ENCODE results near the gene IKZF1. TPM values are rescaled to one million over a fixed set of nuclear protein-coding genes. Genes with fewer than 3 reads are reported as not detected.

The IKZF1 gene
- total RNA-seq, 1 experiment from 2014 or later, result 2.3 TPM

DNA sequence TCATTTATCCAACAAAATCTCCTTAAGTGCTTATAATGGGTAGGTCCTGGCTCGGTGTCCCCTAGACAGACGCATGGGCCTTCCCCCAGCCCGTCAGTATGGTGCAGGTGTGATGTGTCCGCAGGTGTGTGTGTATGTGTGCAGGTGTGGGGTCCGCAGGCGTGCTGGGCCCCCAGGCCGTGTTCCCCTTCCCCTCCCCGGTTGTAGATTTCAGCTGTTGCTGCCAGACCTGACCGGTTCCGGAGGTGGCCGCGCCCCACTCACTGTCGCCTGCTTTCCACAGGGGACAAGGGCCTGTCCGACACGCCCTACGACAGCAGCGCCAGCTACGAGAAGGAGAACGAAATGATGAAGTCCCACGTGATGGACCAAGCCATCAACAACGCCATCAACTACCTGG lies 95.1 kb downstream of the IKZF1 start:
- peaks cover 6% of the 10 kb centered on the region for H3K27me3 Mint-ChIP-seq (ENCODE audit: low read depth)
- no peak overlapping the region for H3K27ac Mint-ChIP-seq
- POLR2A ChIA-PET, result no interaction called here
- TF ChIP-seq SP1 (CRISPR knock-in tag; conservative IDR thresholded peaks at IDR 0.05), result no peak
- 0 out of 2 replicates have a peak, but pooled peaks cover 7% of the 10 kb centered on the region for H3K4me1 Mint-ChIP-seq
- ATAC-seq (no peak), DNase-seq (ENCODE audit: low spot score) (no peak)
- H3K4me3 Mint-ChIP-seq, result no peak overlapping the region
- H3K9me3 Mint-ChIP-seq, result no peaks in the 10 kb centered on the region
- H3K36me3 Mint-ChIP-seq, result no peaks in the 10 kb centered on the region
- CTCF ChIA-PET, result no interaction called here

DNA sequence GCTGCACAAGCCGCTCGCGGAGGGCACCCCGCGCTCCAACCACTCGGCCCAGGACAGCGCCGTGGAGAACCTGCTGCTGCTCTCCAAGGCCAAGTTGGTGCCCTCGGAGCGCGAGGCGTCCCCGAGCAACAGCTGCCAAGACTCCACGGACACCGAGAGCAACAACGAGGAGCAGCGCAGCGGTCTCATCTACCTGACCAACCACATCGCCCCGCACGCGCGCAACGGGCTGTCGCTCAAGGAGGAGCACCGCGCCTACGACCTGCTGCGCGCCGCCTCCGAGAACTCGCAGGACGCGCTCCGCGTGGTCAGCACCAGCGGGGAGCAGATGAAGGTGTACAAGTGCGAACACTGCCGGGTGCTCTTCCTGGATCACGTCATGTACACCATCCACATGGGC lies 95.6 kb downstream of the IKZF1 start:
- no peaks in the 10 kb centered on the region for H3K9me3 Mint-ChIP-seq
- CTCF ChIA-PET, result interaction anchor here (1.2 kb wide), 1 partner anchor 19 kb away, joined by 3 read pairs; no protein-coding TSS in a partner anchor
- peaks cover 6% of the 10 kb centered on the region for H3K27me3 Mint-ChIP-seq (ENCODE audit: low read depth)
- no peak overlapping the region for H3K27ac Mint-ChIP-seq
- no peak for DNase-seq (ENCODE audit: low spot score)
- 0 out of 2 replicates have a peak, but pooled peaks cover 7% of the 10 kb centered on the region for H3K4me1 Mint-ChIP-seq
- TF ChIP-seq NR3C1 (CRISPR knock-in tag; conservative IDR thresholded peaks at IDR 0.05; ENCODE audit: low read depth) (no peak), ETV6 (CRISPR knock-in tag; IDR thresholded peaks at IDR 0.05) (no peak), EMX1 (CRISPR knock-in tag; IDR thresholded peaks at IDR 0.05) (no peak), OVOL2 (CRISPR knock-in tag; IDR thresholded peaks at IDR 0.05; ENCODE audit: borderline replicate concordance) (no peak)
- TF ChIP-seq, protein P1, sequence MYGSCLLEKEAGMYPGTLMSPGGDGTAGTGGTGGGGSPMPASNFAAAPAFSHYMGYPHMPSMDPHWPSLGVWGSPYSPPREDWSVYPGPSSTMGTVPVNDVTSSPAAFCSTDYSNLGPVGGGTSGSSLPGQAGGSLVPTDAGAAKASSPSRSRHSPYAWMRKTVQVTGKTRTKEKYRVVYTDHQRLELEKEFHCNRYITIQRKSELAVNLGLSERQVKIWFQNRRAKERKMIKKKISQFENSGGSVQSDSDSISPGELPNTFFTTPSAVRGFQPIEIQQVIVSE (CRISPR knock-in tag; IDR thresholded peaks at IDR 0.05; ENCODE audit: borderline replicate concordance), result no peak
- POLR2A ChIA-PET, result no interaction called here
- ATAC-seq, result no peak
- no peaks in the 10 kb centered on the region for H3K36me3 Mint-ChIP-seq
- H3K4me3 Mint-ChIP-seq, result no peak overlapping the region

DNA sequence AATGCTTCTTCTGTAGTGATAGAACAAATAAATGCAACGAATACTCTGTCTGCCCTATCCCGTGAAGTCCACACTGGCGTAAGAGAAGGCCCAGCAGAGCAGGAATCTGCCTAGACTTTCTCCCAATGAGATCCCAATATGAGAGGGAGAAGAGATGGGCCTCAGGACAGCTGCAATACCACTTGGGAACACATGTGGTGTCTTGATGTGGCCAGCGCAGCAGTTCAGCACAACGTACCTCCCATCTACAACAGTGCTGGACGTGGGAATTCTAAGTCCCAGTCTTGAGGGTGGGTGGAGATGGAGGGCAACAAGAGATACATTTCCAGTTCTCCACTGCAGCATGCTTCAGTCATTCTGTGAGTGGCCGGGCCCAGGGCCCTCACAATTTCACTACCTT lies 99.9 kb downstream of the IKZF1 start:
- peak; percentile 94 for ATAC-seq
- TF ChIP-seq ESRRA (CRISPR knock-in tag; IDR thresholded peaks at IDR 0.05; ENCODE audit: borderline replicate concordance) (no peak), MXD4 (CRISPR knock-in tag; IDR thresholded peaks at IDR 0.05; ENCODE audit: borderline replicate concordance) (no peak)
- H3K27ac Mint-ChIP-seq, result no peak overlapping the region
- H3K9me3 Mint-ChIP-seq, result no peaks in the 10 kb centered on the region
- no peaks in the 10 kb centered on the region for H3K4me1 Mint-ChIP-seq
- no peak for DNase-seq (ENCODE audit: low spot score)
- H3K36me3 Mint-ChIP-seq, result no peaks in the 10 kb centered on the region
- H3K27me3 Mint-ChIP-seq (ENCODE audit: low read depth), result peaks cover 6% of the 10 kb centered on the region
- POLR2A ChIA-PET, result no interaction called here
- no peak overlapping the region for H3K4me3 Mint-ChIP-seq
- CTCF ChIA-PET, result interaction anchor here (1.0 to 1.4 kb wide), 3 partner anchors 16 to 53 kb away, joined by 3 to 4 read pairs (median 3); no protein-coding TSS in a partner anchor

DNA sequence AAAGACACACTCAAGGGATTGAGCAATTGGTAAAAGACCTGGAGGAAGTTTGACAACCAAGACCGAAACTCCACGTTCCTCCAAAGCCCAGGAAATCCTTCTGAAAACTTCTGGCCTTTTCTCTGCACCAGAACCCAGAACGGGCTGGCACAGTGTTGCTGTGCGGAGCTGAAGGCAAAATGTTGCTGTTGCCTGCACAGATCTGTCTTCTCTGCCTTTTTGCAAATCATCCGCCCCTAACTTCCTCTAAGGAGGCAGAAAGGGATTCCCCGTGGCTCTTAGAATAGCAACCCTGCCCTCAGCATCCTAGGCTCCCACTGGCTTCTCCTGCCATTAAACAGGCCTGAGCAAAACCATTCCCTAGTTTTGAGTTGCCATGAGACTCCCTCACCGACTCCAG lies 100.7 kb downstream of the IKZF1 start:
- ChIA-PET POLR2A (no interaction called here), CTCF (interaction anchor here (3.4 kb wide), 1 partner anchor 12 kb away, joined by 18 read pairs; no protein-coding TSS in a partner anchor)
- H3K4me1 Mint-ChIP-seq, result no peaks in the 10 kb centered on the region
- no peaks in the 10 kb centered on the region for H3K36me3 Mint-ChIP-seq
- H3K27ac Mint-ChIP-seq, result no peak overlapping the region
- H3K27me3 Mint-ChIP-seq (ENCODE audit: low read depth), result peaks cover 6% of the 10 kb centered on the region
- no peaks in the 10 kb centered on the region for H3K9me3 Mint-ChIP-seq
- no peak for ATAC-seq
- no peak overlapping the region for H3K4me3 Mint-ChIP-seq
- DNase-seq (ENCODE audit: low spot score), result no peak
- TF ChIP-seq, protein P2, sequence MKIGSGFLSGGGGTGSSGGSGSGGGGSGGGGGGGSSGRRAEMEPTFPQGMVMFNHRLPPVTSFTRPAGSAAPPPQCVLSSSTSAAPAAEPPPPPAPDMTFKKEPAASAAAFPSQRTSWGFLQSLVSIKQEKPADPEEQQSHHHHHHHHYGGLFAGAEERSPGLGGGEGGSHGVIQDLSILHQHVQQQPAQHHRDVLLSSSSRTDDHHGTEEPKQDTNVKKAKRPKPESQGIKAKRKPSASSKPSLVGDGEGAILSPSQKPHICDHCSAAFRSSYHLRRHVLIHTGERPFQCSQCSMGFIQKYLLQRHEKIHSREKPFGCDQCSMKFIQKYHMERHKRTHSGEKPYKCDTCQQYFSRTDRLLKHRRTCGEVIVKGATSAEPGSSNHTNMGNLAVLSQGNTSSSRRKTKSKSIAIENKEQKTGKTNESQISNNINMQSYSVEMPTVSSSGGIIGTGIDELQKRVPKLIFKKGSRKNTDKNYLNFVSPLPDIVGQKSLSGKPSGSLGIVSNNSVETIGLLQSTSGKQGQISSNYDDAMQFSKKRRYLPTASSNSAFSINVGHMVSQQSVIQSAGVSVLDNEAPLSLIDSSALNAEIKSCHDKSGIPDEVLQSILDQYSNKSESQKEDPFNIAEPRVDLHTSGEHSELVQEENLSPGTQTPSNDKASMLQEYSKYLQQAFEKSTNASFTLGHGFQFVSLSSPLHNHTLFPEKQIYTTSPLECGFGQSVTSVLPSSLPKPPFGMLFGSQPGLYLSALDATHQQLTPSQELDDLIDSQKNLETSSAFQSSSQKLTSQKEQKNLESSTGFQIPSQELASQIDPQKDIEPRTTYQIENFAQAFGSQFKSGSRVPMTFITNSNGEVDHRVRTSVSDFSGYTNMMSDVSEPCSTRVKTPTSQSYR (CRISPR knock-in tag; IDR thresholded peaks at IDR 0.05), result no peak
- TF ChIP-seq ESRRA (CRISPR knock-in tag; IDR thresholded peaks at IDR 0.05; ENCODE audit: borderline replicate concordance) (no peak), ZBTB21 (CRISPR knock-in tag; IDR thresholded peaks at IDR 0.05; ENCODE audit: borderline replicate concordance) (no peak), FOXJ3 (CRISPR knock-in tag; IDR thresholded peaks at IDR 0.05; ENCODE audit: borderline replicate concordance) (no peak), IRF2 (CRISPR knock-in tag; IDR thresholded peaks at IDR 0.05; ENCODE audit: borderline replicate concordance, low read depth) (no peak), ZNF416 (CRISPR knock-in tag; IDR thresholded peaks at IDR 0.05) (no peak), TP53 (CRISPR knock-in tag; IDR thresholded peaks at IDR 0.05) (no peak)
- TF ChIP-seq, protein P3, sequence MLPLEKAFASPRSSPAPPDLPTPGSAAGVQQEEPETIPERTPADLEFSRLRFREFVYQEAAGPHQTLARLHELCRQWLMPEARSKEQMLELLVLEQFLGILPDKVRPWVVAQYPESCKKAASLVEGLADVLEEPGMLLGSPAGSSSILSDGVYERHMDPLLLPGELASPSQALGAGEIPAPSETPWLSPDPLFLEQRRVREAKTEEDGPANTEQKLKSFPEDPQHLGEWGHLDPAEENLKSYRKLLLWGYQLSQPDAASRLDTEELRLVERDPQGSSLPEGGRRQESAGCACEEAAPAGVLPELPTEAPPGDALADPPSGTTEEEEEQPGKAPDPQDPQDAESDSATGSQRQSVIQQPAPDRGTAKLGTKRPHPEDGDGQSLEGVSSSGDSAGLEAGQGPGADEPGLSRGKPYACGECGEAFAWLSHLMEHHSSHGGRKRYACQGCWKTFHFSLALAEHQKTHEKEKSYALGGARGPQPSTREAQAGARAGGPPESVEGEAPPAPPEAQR (CRISPR knock-in tag; IDR thresholded peaks at IDR 0.05), result no peak
- TF ChIP-seq, protein P4, sequence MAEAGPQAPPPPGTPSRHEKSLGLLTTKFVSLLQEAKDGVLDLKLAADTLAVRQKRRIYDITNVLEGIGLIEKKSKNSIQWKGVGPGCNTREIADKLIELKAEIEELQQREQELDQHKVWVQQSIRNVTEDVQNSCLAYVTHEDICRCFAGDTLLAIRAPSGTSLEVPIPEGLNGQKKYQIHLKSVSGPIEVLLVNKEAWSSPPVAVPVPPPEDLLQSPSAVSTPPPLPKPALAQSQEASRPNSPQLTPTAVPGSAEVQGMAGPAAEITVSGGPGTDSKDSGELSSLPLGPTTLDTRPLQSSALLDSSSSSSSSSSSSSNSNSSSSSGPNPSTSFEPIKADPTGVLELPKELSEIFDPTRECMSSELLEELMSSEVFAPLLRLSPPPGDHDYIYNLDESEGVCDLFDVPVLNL (CRISPR knock-in tag; IDR thresholded peaks at IDR 0.05; ENCODE audit: borderline replicate concordance, low read depth), result no peak
- TF ChIP-seq, protein P5, sequence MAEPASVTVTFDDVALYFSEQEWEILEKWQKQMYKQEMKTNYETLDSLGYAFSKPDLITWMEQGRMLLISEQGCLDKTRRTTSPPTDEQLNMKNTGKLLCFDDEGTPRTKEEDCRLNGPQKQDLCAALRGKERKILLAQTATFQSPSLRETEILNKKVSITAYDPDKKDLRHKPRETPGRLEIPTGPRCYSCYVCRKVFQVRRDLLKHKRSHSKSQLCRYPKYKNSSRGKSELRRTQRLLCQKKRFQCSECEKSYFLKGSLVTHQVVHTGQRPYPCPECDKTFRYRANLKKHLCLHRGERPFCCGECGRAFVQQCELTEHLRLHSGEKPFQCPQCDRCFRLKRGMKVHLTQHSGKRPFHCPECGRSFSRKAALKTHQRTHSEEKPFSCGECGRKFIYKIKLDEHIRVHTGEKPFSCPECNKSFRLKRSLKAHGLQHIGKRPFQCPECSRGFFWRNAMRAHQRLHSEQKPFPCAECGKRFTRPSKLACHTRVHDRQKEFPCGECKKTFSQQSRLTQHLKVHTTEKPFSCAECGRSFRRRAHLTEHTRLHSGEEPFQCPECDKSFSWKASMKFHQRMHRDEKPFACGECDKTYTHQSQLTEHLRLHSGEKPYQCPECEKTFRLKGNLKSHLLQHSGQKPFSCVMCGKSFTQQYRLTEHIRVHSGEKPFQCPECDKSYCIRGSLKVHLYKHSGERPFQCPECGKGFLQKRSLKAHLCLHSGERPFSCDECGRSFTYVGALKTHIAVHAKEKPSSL (CRISPR knock-in tag; conservative IDR thresholded peaks at IDR 0.05), result no peak
- TF ChIP-seq, protein P6, sequence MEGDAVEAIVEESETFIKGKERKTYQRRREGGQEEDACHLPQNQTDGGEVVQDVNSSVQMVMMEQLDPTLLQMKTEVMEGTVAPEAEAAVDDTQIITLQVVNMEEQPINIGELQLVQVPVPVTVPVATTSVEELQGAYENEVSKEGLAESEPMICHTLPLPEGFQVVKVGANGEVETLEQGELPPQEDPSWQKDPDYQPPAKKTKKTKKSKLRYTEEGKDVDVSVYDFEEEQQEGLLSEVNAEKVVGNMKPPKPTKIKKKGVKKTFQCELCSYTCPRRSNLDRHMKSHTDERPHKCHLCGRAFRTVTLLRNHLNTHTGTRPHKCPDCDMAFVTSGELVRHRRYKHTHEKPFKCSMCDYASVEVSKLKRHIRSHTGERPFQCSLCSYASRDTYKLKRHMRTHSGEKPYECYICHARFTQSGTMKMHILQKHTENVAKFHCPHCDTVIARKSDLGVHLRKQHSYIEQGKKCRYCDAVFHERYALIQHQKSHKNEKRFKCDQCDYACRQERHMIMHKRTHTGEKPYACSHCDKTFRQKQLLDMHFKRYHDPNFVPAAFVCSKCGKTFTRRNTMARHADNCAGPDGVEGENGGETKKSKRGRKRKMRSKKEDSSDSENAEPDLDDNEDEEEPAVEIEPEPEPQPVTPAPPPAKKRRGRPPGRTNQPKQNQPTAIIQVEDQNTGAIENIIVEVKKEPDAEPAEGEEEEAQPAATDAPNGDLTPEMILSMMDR (IDR thresholded peaks at IDR 0.05), result no peak

Measured in WTC11 (cell line).